SK-N-SH (cell line): ENCODE measurements around the gene CDC73. TPM values are rescaled to one million over a fixed set of nuclear protein-coding genes. Genes with fewer than 3 reads are reported as not detected.

Source experiments
- CTCF ChIA-PET: fragments of 300-600, 350-600 bp; formaldehyde crosslinking; extraction: SDS; loops from one replicate; lab custom pipeline; 2021; lab: Yijun Ruan, JAX
- POLR2A ChIA-PET: fragments of 350-600 bp; sonication (Branson Sonifier 250); formaldehyde crosslinking; extraction: SDS; loops from one replicate; lab custom pipeline; 2020; ENCODE audit warnings: antibody characterized with exemption, inconsistent platforms; lab: Yijun Ruan, JAX
- DNase-seq: peaks from one replicate; pipeline ENCODE4 v3.0.0; 2012
- H2AFZ ChIP-seq: fragments of 200-600 bp; sonication (generic); 2 replicates; pipeline ENCODE4 v1.8.1; 2016; ENCODE audit warnings: antibody characterized with exemption, mild to moderate bottlenecking, low read depth
- H3F3A ChIP-seq: fragments of 200-600 bp; sonication (generic); replicated peaks from 2 replicates; pipeline ENCODE3; 2016; ENCODE audit warnings: antibody characterized with exemption, mild to moderate bottlenecking; ENCODE audit not compliant: insufficient read depth
- H3K27ac ChIP-seq, 2 experiments: fragments of 200-500 bp in 1 of 2; fragments of 200-600 bp in 1 of 2; sonication (Bioruptor generic) in 1 of 2; sonication (generic), shearing (Covaris generic) in 1 of 2; 2 replicates each; pipeline versions ENCODE4 v1.5.1 to v1.6.1; 2014 to 2016; ENCODE audit warnings: low read depth in 2 of 2, inconsistent platforms in 1 of 2, low read length in 1 of 2, mild to moderate bottlenecking in 1 of 2, mixed read lengths in 1 of 2
- H3K27me3 ChIP-seq: fragments of 200-600 bp; sonication (generic), shearing (Covaris generic); 2 replicates; pipeline ENCODE4 v1.6.1; 2016; ENCODE audit warnings: mixed run types; ENCODE audit not compliant: insufficient read depth
- H3K36me3 ChIP-seq, 2 experiments: fragments of 200-500 bp in 1 of 2; fragments of 200-600 bp in 1 of 2; sonication (Bioruptor generic) in 1 of 2; sonication (generic) in 1 of 2; replicated peaks in 1 of 2; 2 replicates each; pipeline versions ENCODE3 to v1.5.1; 2014 to 2016; ENCODE audit warnings: low read length in 1 of 2, mild to moderate bottlenecking in 1 of 2; ENCODE audit not compliant: insufficient read depth in 2 of 2, control insufficient read depth in 1 of 2
- H3K4me1 ChIP-seq, 2 experiments: fragments of 200-500 bp in 1 of 2; fragments of 200-600 bp in 1 of 2; sonication (Bioruptor generic) in 1 of 2; sonication (generic), shearing (Covaris generic) in 1 of 2; 2 replicates each; pipeline versions ENCODE4 v1.5.1 to v1.6.1; 2014 to 2016; ENCODE audit warnings: low read depth in 1 of 2, low read length in 1 of 2, mixed run types in 1 of 2; ENCODE audit not compliant: insufficient read depth in 2 of 2, control insufficient read depth in 1 of 2
- H3K4me2 ChIP-seq: fragments of 200-600 bp; sonication (generic), shearing (Covaris generic); 2 replicates; pipeline ENCODE4 v1.6.1; 2017; ENCODE audit warnings: mixed run types
- H3K4me3 ChIP-seq, 2 experiments: fragments of 200-500 bp in 1 of 2; fragments of 200-600 bp in 1 of 2; sonication (Bioruptor generic) in 1 of 2; sonication (generic), shearing (Covaris generic) in 1 of 2; 2 replicates each; pipeline versions ENCODE4 v1.5.1 to v1.8.1; 2014 to 2016; ENCODE audit warnings: low read depth in 2 of 2, inconsistent platforms in 1 of 2, low read length in 1 of 2, mild to moderate bottlenecking in 1 of 2, mixed read lengths in 1 of 2, moderate library complexity in 1 of 2
- H3K79me2 ChIP-seq: fragments of 200-600 bp; sonication (generic); 2 replicates; pipeline ENCODE4 v1.8.1; 2017; ENCODE audit warnings: mild to moderate bottlenecking; ENCODE audit not compliant: insufficient read depth
- H3K9ac ChIP-seq: fragments of 200-600 bp; sonication (generic); 2 replicates; pipeline ENCODE4 v1.6.1; 2017; ENCODE audit warnings: mixed run types
- H3K9me2 ChIP-seq: fragments of 200-600 bp; sonication (generic); 2 replicates; pipeline ENCODE4 v1.6.1; 2017; ENCODE audit warnings: mixed run types
- H3K9me3 ChIP-seq: fragments of 200-600 bp; sonication (generic); 2 replicates; pipeline ENCODE4 v1.6.1; 2017; ENCODE audit warnings: mixed run types, mild to moderate bottlenecking, moderate library complexity
- H4K20me1 ChIP-seq: fragments of 200-600 bp; sonication (generic); 2 replicates; pipeline ENCODE4 v1.6.1; 2017; ENCODE audit warnings: mild to moderate bottlenecking, mixed run types; ENCODE audit not compliant: insufficient read depth
- IRF3 ChIP-seq: fragments of 150-350 bp; IDR thresholded peaks from 2 replicates; pipeline ENCODE4 v1.6.1; 2016; ENCODE audit warnings: mild to moderate bottlenecking, low read depth, low read length
- MEF2A ChIP-seq: IDR thresholded peaks from 2 replicates; pipeline ENCODE4 v1.4.0; 2012; ENCODE audit warnings: low read depth, borderline replicate concordance
- PBX3 ChIP-seq: IDR thresholded peaks from 2 replicates; pipeline ENCODE4; 2012
- POLR2AphosphoS5 ChIP-seq: IDR thresholded peaks from 2 replicates; pipeline ENCODE4 v1.6.1; 2012; ENCODE audit warnings: low read depth, low read length
- RAD21 ChIP-seq: IDR thresholded peaks from 2 replicates; pipeline ENCODE4 v1.6.1; 2012; ENCODE audit warnings: mild to moderate bottlenecking, low read length
- RCOR1 ChIP-seq: fragments of 150-350 bp; IDR thresholded peaks from 2 replicates; pipeline ENCODE4 v1.6.1; 2017; ENCODE audit warnings: antibody characterized with exemption, low read length
- REST ChIP-seq: IDR thresholded peaks from 2 replicates; pipeline ENCODE4 v1.6.1; 2012; ENCODE audit warnings: mild to moderate bottlenecking, low read depth, low read length, moderate library complexity
- RFX5 ChIP-seq: IDR thresholded peaks from 2 replicates; pipeline ENCODE4 v1.6.1; 2012; ENCODE audit warnings: mild to moderate bottlenecking, improper control_type of control experiment, low read length
- SIN3A ChIP-seq: IDR thresholded peaks from 2 replicates; pipeline ENCODE4 v1.6.1; 2012; ENCODE audit warnings: low read depth, mild to moderate bottlenecking, low read length, moderate library complexity, borderline replicate concordance
- TAF1 ChIP-seq: IDR thresholded peaks from 2 replicates; pipeline ENCODE4 v1.6.1; 2012; ENCODE audit warnings: low read depth, mild to moderate bottlenecking, low read length, moderate library complexity, borderline replicate concordance
- USF1 ChIP-seq: IDR thresholded peaks from 2 replicates; pipeline ENCODE4 v1.4.0; 2012; ENCODE audit warnings: low read depth, borderline replicate concordance
- USF2 ChIP-seq: fragments of 150-350 bp; IDR thresholded peaks from 2 replicates; pipeline ENCODE4 v1.6.1; 2017; ENCODE audit warnings: antibody characterized with exemption, low read length, low read depth, borderline replicate concordance
- YY1 ChIP-seq: IDR thresholded peaks from 2 replicates; pipeline ENCODE4 v1.4.0; 2012; ENCODE audit warnings: low read depth, mild to moderate bottlenecking
- WGBS: methylation state at CpG from one replicate; pipeline ENCODE4 v1.1.6; 2017; ENCODE audit warnings: low lambda C conversion rate; 5-methylcytosine and 5-hydroxymethylcytosine counted together
- polyA plus RNA-seq, 3 experiments: library from polyadenylated mRNA; depleted of rRNA; stranded (reverse); fragments of >200 nt; gene quantifications; 2 replicates each; pipeline ENCODE4 v1.2.3, GENCODE V29; 2012

CDC73 gene
- polyA plus RNA-seq, 1 of the 3 experiments (the other 2 are of a cell fraction) = 13.4 TPM

- H3K9me2 ChIP-seq = no peaks in the 10 kb centered on the region
- H2AFZ ChIP-seq = no peak overlapping the region
- DNase-seq = no peak
- POLR2A ChIA-PET = no interaction called here
- H3K79me2 ChIP-seq = no peaks in the 10 kb centered on the region
- no peaks in the 10 kb centered on the region for H3F3A ChIP-seq
- WGBS = 76% methylated on average over 3 of the region's 3 CpGs
- no peaks in the 10 kb centered on the region for H3K27me3 ChIP-seq
- no peaks in the 10 kb centered on the region; a peak in 1 of 4 replicates for H3K4me1 ChIP-seq
- H3K9ac ChIP-seq = no peak overlapping the region
- TF ChIP-seq POLR2AphosphoS5 (no peak), USF1 (no peak), TAF1 (no peak), MEF2A (no peak), RCOR1 (no peak), RAD21 (no peak), USF2 (no peak), RFX5 (no peak), SIN3A (no peak), IRF3 (no peak), REST (no peak), PBX3 (no peak), YY1 (no peak)
- H3K4me2 ChIP-seq = no peak overlapping the region
- H3K27ac ChIP-seq = no peak overlapping the region
- H3K36me3 ChIP-seq = peaks cover 43% of the 10 kb centered on the region in 2 experiments
- CTCF ChIA-PET = no interaction called here
- no peak overlapping the region for H3K4me3 ChIP-seq
- H4K20me1 ChIP-seq = no peaks in the 10 kb centered on the region
- H3K9me3 ChIP-seq = no peaks in the 10 kb centered on the region
These were observed 140.8 kb downstream of the CDC73 start for GRCh38 chr1:193262661-193263060.
